HCT116 (cell line): ENCODE measurements around the gene APOBEC3A.

ENCODE experiments used
- ATF3 ChIP-seq: IDR thresholded peaks from 2 replicates; pipeline ENCODE4 v1.6.1; 2012
- CTCF ChIP-seq, 3 experiments: fragments of 200-600 bp in 1 of 3; sonication (generic) in 1 of 3; IDR thresholded peaks in 2 of 3; conservative IDR thresholded peaks in 1 of 3; 2 replicates each; pipeline ENCODE4 v1.5.1; 2012 to 2017; ENCODE audit warnings: low read depth in 2 of 3, low read length in 2 of 3, antibody characterized with exemption in 1 of 3, borderline replicate concordance in 1 of 3, control low read depth in 1 of 3, mild to moderate bottlenecking in 1 of 3, mixed read lengths in 1 of 3, mixed run types in 1 of 3, moderate library complexity in 1 of 3; ENCODE audit not compliant: insufficient read depth in 1 of 3
- EGR1 ChIP-seq: IDR thresholded peaks from 2 replicates; pipeline ENCODE4 v1.6.1; 2012; ENCODE audit warnings: low read depth
- EZH2 ChIP-seq: fragments of 200-600 bp; sonication (generic); IDR thresholded peaks from 2 replicates; pipeline ENCODE4 v1.6.1; 2017; ENCODE audit warnings: antibody characterized with exemption, mixed run types
- POLR2AphosphoS5 ChIP-seq: IDR thresholded peaks from 2 replicates; pipeline ENCODE4 v1.6.1; 2011; ENCODE audit warnings: mild to moderate bottlenecking, low read depth, low read length, moderate library complexity
- RAD21 ChIP-seq: IDR thresholded peaks from 2 replicates; pipeline ENCODE4 v1.6.1; 2012; ENCODE audit warnings: low read depth, mild to moderate bottlenecking
- SIN3A ChIP-seq: IDR thresholded peaks from 2 replicates; pipeline ENCODE4 v1.6.1; 2012; ENCODE audit warnings: low read depth
- TCF7L2 ChIP-seq: IDR thresholded peaks from 2 replicates; pipeline ENCODE4 v1.7.0; 2011; ENCODE audit warnings: borderline replicate concordance, inconsistent platforms; ENCODE audit not compliant: insufficient read depth, insufficient read length; ENCODE audit errors: extremely low read depth
- YY1 ChIP-seq: IDR thresholded peaks from 2 replicates; pipeline ENCODE4 v1.6.1; 2011; ENCODE audit warnings: low read length, low read depth, moderate library complexity, mild to moderate bottlenecking; ENCODE audit not compliant: insufficient replicate concordance; ENCODE audit errors: extremely low read depth
- ZNF274 ChIP-seq: fragments of 200-500 bp; sonication (Bioruptor generic); IDR thresholded peaks from 2 replicates; pipeline ENCODE4 v1.6.1; 2014; ENCODE audit warnings: mild to moderate bottlenecking, low read depth, low read length, inconsistent platforms

- no peak for TF ChIP-seq CTCF (IDR thresholded peaks at IDR 0.05 in 2 of 3, conservative IDR thresholded peaks at IDR 0.05 in 1 of 3; ENCODE audit: borderline replicate concordance in 1 of 3, insufficient read depth in 1 of 3, low read depth in 2 of 3, low read length in 2 of 3)
- no peak for TF ChIP-seq POLR2AphosphoS5
- no peak for TF ChIP-seq ATF3
- no peak for TF ChIP-seq EGR1
- TF ChIP-seq ZNF274: no peak
- no peak for TF ChIP-seq RAD21
- no peak for TF ChIP-seq EZH2
- no peak for TF ChIP-seq YY1
- no peak for TF ChIP-seq SIN3A
- no peak for TF ChIP-seq TCF7L2
Measured at GRCh38 chr22:38984224-38984623, 26.8 kb downstream of the APOBEC3A start.
